Subcutaneous abdominal adipose tissue (tissue), 5 donors: ENCODE measurements around the gene CLRN2.

Experiments
- H3K27ac ChIP-seq: one replicate; pipeline ENCODE4 v1.7.0; 2013; ENCODE audit warnings: low read depth, mild to moderate bottlenecking, inconsistent platforms, low read length, moderate library complexity
- H3K27me3 ChIP-seq, 5 donors: one replicate each; pipeline ENCODE4 v1.7.0; 2013; ENCODE audit warnings: low read length in 5 of 5, inconsistent platforms in 1 of 5; ENCODE audit not compliant: control insufficient read depth in 5 of 5, insufficient read depth in 4 of 5
- H3K36me3 ChIP-seq, 5 donors: one replicate each; pipeline ENCODE4 v1.7.0; 2013; ENCODE audit warnings: low read length in 5 of 5; ENCODE audit not compliant: control insufficient read depth in 5 of 5, insufficient read depth in 5 of 5
- H3K4me1 ChIP-seq, 5 donors: one replicate each; pipeline ENCODE4 v1.7.0; 2013; ENCODE audit warnings: low read length in 5 of 5, mild to moderate bottlenecking in 3 of 5, moderate library complexity in 1 of 5; ENCODE audit not compliant: control insufficient read depth in 5 of 5, insufficient read depth in 5 of 5
- H3K4me3 ChIP-seq, 5 donors: one replicate each; pipeline ENCODE4 v1.7.0; 2013; ENCODE audit warnings: low read length in 5 of 5, low read depth in 1 of 5
- H3K9ac ChIP-seq, 5 donors: one replicate each; pipeline ENCODE4 v1.7.0; 2013; ENCODE audit warnings: low read length in 5 of 5, mild to moderate bottlenecking in 4 of 5, moderate library complexity in 3 of 5
- H3K9me3 ChIP-seq, 5 donors: one replicate each; pipeline ENCODE4 v1.7.0; 2013; ENCODE audit warnings: low read length in 5 of 5; ENCODE audit not compliant: control insufficient read depth in 5 of 5
- donor health status: healthy.
- donor health status: healthy.
- donor health status: healthy.
- donor health status: healthy.
- donor health status: healthy.

The CLRN2 gene

GRCh38 chr4:17516980-17517379 is 2.0 kb downstream of the CLRN2 start:
- peaks cover 2 to 6% (median 4%) of the 10 kb centered on the region in 5 donors for H3K4me1 ChIP-seq
- no peaks in the 10 kb centered on the region for H3K9me3 ChIP-seq
- no peak overlapping the region for H3K27ac ChIP-seq
- H3K36me3 ChIP-seq = no peaks in the 10 kb centered on the region
- H3K27me3 ChIP-seq = peaks cover 0 to 6% (median 0%) of the 10 kb centered on the region in 5 donors
- H3K9ac ChIP-seq = no peak overlapping the region
- no peak overlapping the region for H3K4me3 ChIP-seq

DNA sequence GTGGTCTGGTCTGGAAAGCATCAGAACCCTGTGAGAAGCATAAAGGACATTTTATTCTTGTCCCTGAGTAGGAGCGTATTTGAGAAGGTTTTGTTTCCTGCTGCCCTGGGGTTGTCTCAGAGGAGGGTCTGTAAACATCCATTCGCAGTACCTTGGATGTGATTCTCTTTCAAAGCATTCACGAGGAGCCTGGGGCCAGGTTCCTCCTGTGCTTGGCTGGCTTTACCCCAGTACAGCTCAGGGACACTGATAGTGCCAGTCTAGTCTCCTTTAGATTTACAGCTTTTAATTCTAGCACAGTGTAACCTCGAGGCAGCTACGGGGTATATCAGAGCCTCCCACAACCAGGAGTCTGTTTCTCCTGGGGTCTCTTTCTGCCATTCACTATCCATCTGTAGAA is 2.7 kb downstream of the CLRN2 start:
- H3K4me3 ChIP-seq = no peak overlapping the region
- H3K27me3 ChIP-seq = peaks cover 0 to 6% (median 0%) of the 10 kb centered on the region in 5 donors
- no peak overlapping the region for H3K9ac ChIP-seq
- H3K4me1 ChIP-seq = peaks cover 0 to under 1% (median 0%) of the 10 kb centered on the region in 5 donors
- no peaks in the 10 kb centered on the region for H3K9me3 ChIP-seq
- no peak overlapping the region for H3K27ac ChIP-seq
- no peaks in the 10 kb centered on the region for H3K36me3 ChIP-seq

DNA sequence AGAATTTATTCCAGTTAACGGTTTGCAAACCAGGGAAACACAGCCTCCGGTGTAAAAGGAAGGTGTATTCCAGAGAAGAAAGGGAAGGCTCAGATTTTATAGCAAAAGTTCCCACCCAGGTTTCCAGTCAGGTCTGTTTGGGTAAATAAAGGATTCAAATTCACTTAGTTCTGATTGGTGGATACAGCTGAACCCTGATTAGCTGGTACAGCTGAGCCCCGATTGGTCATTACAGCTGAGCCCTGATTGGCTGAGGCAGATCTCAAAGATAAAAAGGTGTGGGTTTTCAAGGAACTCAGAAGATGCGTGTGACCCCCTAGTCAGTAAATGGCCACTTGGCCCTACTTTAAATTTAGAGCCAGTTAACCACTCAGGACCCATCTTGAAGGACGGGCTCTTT is 6.6 kb downstream of the CLRN2 start:
- H3K4me3 ChIP-seq = no peak overlapping the region
- no peak overlapping the region for H3K9ac ChIP-seq
- peaks cover 0 to 6% (median 3%) of the 10 kb centered on the region in 5 donors for H3K27me3 ChIP-seq
- no peaks in the 10 kb centered on the region for H3K36me3 ChIP-seq
- no peak overlapping the region for H3K27ac ChIP-seq
- no peaks in the 10 kb centered on the region for H3K4me1 ChIP-seq
- no peaks in the 10 kb centered on the region for H3K9me3 ChIP-seq

- H3K27me3 ChIP-seq = peaks cover 0 to 3% (median 0%) of the 10 kb centered on the region in 5 donors
- no peak overlapping the region for H3K9ac ChIP-seq
- H3K9me3 ChIP-seq = no peaks in the 10 kb centered on the region
- H3K4me3 ChIP-seq = no peak overlapping the region
- no peaks in the 10 kb centered on the region for H3K4me1 ChIP-seq
- no peak overlapping the region for H3K27ac ChIP-seq
- H3K36me3 ChIP-seq = no peaks in the 10 kb centered on the region
These were observed 8.7 kb downstream of the CLRN2 start for GRCh38 chr4:17523662-17524061.

DNA sequence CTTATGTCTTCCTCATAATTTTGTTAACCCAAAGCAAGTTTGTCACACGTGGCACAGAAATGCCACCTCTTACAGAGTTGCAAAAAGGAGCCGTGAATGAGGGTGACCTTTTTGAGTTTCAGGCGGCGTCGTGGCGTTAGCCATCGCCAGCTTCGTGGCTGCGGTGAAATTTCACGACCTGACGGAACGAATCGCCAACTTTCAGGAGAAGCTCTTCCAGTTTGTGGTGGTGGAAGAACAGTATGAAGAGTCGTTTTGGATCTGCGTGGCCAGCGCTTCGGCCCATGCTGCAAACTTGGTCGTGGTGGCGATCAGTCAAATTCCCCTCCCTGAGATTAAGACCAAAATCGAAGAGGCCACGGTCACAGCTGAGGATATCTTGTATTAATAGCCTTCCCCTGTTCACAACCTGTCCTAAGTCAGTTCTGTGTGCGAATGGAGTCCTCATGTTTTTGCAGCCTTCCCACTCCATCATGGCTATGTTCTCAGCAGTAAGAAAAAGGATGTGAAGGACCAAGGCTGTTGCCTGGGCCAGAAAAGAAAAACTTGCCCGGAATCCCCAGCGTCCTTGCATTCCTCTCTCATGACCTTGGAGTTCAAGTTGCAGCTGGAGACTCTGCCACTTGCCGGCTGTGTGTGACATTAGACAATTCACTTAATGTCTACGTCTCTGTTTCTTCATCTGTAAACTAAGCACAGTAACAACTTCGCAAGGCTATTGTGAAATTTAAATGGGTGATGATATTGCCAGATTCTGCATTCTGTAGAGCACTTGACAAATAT is 11.9 kb downstream of the CLRN2 start:
- H3K36me3 ChIP-seq = no peaks in the 10 kb centered on the region
- no peak overlapping the region for H3K9ac ChIP-seq
- no peak overlapping the region for H3K27ac ChIP-seq
- peaks cover 0 to 3% (median 0%) of the 10 kb centered on the region in 5 donors for H3K27me3 ChIP-seq
- no peak overlapping the region for H3K4me3 ChIP-seq
- H3K4me1 ChIP-seq = no peaks in the 10 kb centered on the region
- H3K9me3 ChIP-seq = no peaks in the 10 kb centered on the region

GRCh38 chr4:17528551-17529165 is 13.7 kb downstream of the CLRN2 start:
- Histone ChIP-seq H3K4me3 (no peak overlapping the region), H3K9me3 (no peaks in the 10 kb centered on the region), H3K9ac (no peak overlapping the region), H3K36me3 (no peaks in the 10 kb centered on the region), H3K4me1 (no peaks in the 10 kb centered on the region), H3K27me3 (peaks cover 0 to 3% (median 0%) of the 10 kb centered on the region in 5 donors), H3K27ac (no peak overlapping the region)

DNA sequence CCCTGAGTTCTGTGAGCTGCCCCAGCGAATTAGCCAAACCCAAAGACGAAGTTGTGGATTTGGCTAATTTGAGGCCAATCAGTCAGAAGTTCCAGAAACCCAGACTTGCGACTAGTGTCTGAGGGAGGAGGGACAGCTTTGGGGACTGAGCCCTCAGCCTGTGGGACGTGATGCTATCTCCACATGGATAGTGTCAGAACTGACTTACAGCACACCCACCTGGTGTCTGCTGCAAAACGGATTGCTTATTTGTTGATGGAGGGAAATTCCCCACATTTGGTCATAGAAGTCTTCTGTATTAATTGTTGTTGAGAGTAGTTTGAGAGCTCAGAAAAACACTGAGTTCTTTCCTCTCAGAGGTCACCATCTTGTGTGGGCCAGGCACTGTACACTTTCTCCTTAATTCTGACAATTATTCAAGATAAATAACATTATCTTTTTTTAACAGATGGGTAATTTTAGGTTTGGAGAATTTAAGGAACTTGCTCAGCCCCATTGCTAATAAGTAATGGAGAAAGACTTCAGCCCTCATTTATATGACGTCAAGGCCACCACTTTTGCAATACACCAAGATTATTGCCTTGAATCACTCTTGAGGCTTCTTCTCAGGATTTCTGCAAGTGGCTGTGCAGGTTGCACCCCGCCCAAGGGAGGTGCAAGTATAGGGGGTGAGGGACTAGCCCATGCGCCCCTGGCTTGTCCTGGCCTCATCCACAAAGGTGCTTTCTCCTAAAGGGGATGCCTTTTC is 16.7 kb downstream of the CLRN2 start:
- Histone ChIP-seq H3K4me1 (no peaks in the 10 kb centered on the region), H3K4me3 (no peak overlapping the region), H3K36me3 (no peaks in the 10 kb centered on the region), H3K27me3 (no peaks in the 10 kb centered on the region), H3K9me3 (no peaks in the 10 kb centered on the region), H3K9ac (no peak overlapping the region), H3K27ac (no peak overlapping the region)

- Histone ChIP-seq H3K4me1 (no peaks in the 10 kb centered on the region), H3K9ac (no peak overlapping the region), H3K4me3 (no peak overlapping the region), H3K27me3 (no peaks in the 10 kb centered on the region), H3K9me3 (no peaks in the 10 kb centered on the region), H3K27ac (no peak overlapping the region), H3K36me3 (no peaks in the 10 kb centered on the region)
These were observed 19.7 kb downstream of the CLRN2 start for GRCh38 chr4:17534705-17535104.

DNA sequence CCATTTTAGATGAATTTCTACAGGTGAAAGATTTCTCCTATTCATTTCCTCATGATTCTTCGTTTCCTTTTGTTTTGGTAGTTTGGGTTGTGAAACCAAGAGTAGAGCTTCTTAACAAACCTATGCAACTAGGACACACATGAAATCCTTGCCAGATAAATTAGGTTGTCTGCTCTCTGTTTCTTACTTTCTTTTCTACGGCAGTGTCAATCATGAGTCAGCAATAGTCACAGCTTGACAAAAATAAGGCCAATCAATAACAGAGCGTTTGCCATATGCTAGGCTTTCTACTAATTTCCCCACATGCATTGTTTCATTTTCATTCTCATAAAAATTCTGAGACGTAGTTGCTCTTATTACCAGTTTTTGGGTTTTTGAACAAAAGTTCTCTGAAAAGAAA is 20.3 kb downstream of the CLRN2 start:
- Histone ChIP-seq H3K4me1 (no peaks in the 10 kb centered on the region), H3K4me3 (no peak overlapping the region), H3K27ac (no peak overlapping the region)

GRCh38 chr4:17535906-17536305 is 20.9 kb downstream of the CLRN2 start:
- no peak overlapping the region for H3K9ac ChIP-seq
- no peaks in the 10 kb centered on the region for H3K36me3 ChIP-seq
- no peak overlapping the region for H3K27ac ChIP-seq
- H3K9me3 ChIP-seq = no peaks in the 10 kb centered on the region
- no peaks in the 10 kb centered on the region for H3K4me1 ChIP-seq
- no peaks in the 10 kb centered on the region for H3K27me3 ChIP-seq
- H3K4me3 ChIP-seq = no peak overlapping the region

More for the DNA sequence above, 20.3 kb downstream of the CLRN2 start:
- H3K27me3 ChIP-seq = no peaks in the 10 kb centered on the region
- H3K9me3 ChIP-seq = no peaks in the 10 kb centered on the region
- H3K9ac ChIP-seq = no peak overlapping the region
- H3K36me3 ChIP-seq = no peaks in the 10 kb centered on the region
